IMR-90 (cell line): ENCODE results near the gene NRF1. TPM values are rescaled to one million over a fixed set of nuclear protein-coding genes. Genes with fewer than 3 reads are reported as not detected.

Source experiments
- ATAC-seq: fragments of 200-7000 bp; cut with Tn5 transposase; 2 replicates; pipeline ENCODE4 v1.9.1; 2020; ENCODE audit warnings: low read depth, mild to moderate bottlenecking, moderate library complexity
- BruUV-seq: library from RNA; stranded (reverse); fragments of 400-500 nt; replicated peaks from 2 replicates; lab custom pipeline; 2021; lab: Mats Ljungman, UMichigan
- CTCF ChIA-PET: fragments of 300-600 bp; formaldehyde crosslinking; extraction: SDS; loops from one replicate; lab custom pipeline; 2021; ENCODE audit warnings: antibody characterized with exemption; lab: Yijun Ruan, JAX
- POLR2A ChIA-PET: fragments of 300-600 bp; sonication (Branson Sonifier 250); formaldehyde crosslinking; loops from one replicate; lab custom pipeline; 2022; ENCODE audit warnings: antibody characterized with exemption; ENCODE audit not compliant: unreplicated experiment; lab: Charles Lee
- DNase-seq: peaks from one replicate; pipeline ENCODE4 v3.0.0; 2013
- H2AFZ ChIP-seq: replicated peaks from 2 replicates; pipeline ENCODE3; 2013; ENCODE audit warnings: low read length, mild to moderate bottlenecking; ENCODE audit not compliant: poor library complexity
- H2AK5ac ChIP-seq: 2 replicates; pipeline ENCODE4 v1.6.1; 2013; ENCODE audit warnings: low read depth, low read length, inconsistent platforms
- H2AK9ac ChIP-seq: replicated peaks from 2 replicates; pipeline ENCODE3; 2013; ENCODE audit warnings: mild to moderate bottlenecking, low read depth, low read length, moderate library complexity; ENCODE audit not compliant: poor library complexity
- H2BK120ac ChIP-seq: 2 replicates; pipeline ENCODE4 v1.6.1; 2013; ENCODE audit warnings: low read depth, low read length, inconsistent platforms
- H2BK15ac ChIP-seq: 3 replicates; pipeline ENCODE4 v1.6.1; 2013; ENCODE audit warnings: low read depth, low read length, inconsistent platforms
- H2BK20ac ChIP-seq: 2 replicates; pipeline ENCODE4 v1.6.1; 2013; ENCODE audit warnings: low read depth, mild to moderate bottlenecking, inconsistent platforms, low read length, moderate library complexity
- H2BK5ac ChIP-seq: 2 replicates; pipeline ENCODE4 v1.6.1; 2013; ENCODE audit warnings: mild to moderate bottlenecking, low read depth, low read length, inconsistent platforms; ENCODE audit not compliant: poor library complexity, severe bottlenecking
- H3K14ac ChIP-seq: replicated peaks from 2 replicates; pipeline ENCODE4 v1.6.1; 2013; ENCODE audit warnings: low read depth, low read length, inconsistent platforms
- H3K18ac ChIP-seq: 2 replicates; pipeline ENCODE4 v1.6.1; 2013; ENCODE audit warnings: low read depth, low read length, control low read depth
- H3K23ac ChIP-seq: 2 replicates; pipeline ENCODE4 v1.6.1; 2013; ENCODE audit warnings: low read depth, low read length, inconsistent platforms
- H3K27ac ChIP-seq: 2 replicates; pipeline ENCODE4 v1.5.1; 2013; ENCODE audit warnings: mild to moderate bottlenecking, control low read depth, low read length; ENCODE audit not compliant: insufficient read depth
- H3K27me3 ChIP-seq: 2 replicates; pipeline ENCODE4 v1.6.1; 2013; ENCODE audit warnings: low read length; ENCODE audit not compliant: control insufficient read depth, insufficient read depth
- H3K36me3 ChIP-seq: 2 replicates; pipeline ENCODE4 v1.6.1; 2013; ENCODE audit warnings: low read length, mixed read lengths; ENCODE audit not compliant: control insufficient read depth, insufficient read depth
- H3K4ac ChIP-seq: 2 replicates; pipeline ENCODE4 v1.6.1; 2013; ENCODE audit warnings: low read depth, low read length, inconsistent platforms
- H3K4me1 ChIP-seq: 2 replicates; pipeline ENCODE4 v1.6.1; 2013; ENCODE audit warnings: low read length, mixed read lengths; ENCODE audit not compliant: control insufficient read depth, insufficient read depth
- H3K4me2 ChIP-seq: 2 replicates; pipeline ENCODE4 v1.6.1; 2013; ENCODE audit warnings: low read depth, mild to moderate bottlenecking, control low read depth, low read length, moderate library complexity
- H3K4me3 ChIP-seq: 2 replicates; pipeline ENCODE4 v1.5.1; 2013; ENCODE audit warnings: low read depth, mild to moderate bottlenecking, control low read depth, low read length, moderate library complexity; ENCODE audit not compliant: insufficient read depth
- H3K56ac ChIP-seq: 2 replicates; pipeline ENCODE4 v1.6.1; 2013; ENCODE audit warnings: low read length, inconsistent platforms; ENCODE audit not compliant: insufficient read depth; ENCODE audit errors: extremely low read depth
- H3K79me1 ChIP-seq, 2 experiments: 2 replicates each; pipeline ENCODE4 v1.6.1; 2013; ENCODE audit warnings: low read length in 2 of 2, inconsistent platforms in 1 of 2, low read depth in 1 of 2
- H3K9ac ChIP-seq: 2 replicates; pipeline ENCODE4 v1.6.1; 2013; ENCODE audit warnings: low read depth, low read length, control low read depth
- H3K9me1 ChIP-seq: 2 replicates; pipeline ENCODE4 v1.6.1; 2013; ENCODE audit warnings: low read length, inconsistent platforms; ENCODE audit not compliant: insufficient read depth
- H3K9me3 ChIP-seq: 2 replicates; pipeline ENCODE4 v1.6.1; 2013; ENCODE audit warnings: low read length; ENCODE audit not compliant: control insufficient read depth, insufficient read depth
- H4K20me1 ChIP-seq: 2 replicates; pipeline ENCODE4 v1.6.1; 2013; ENCODE audit warnings: low read length, inconsistent platforms; ENCODE audit not compliant: insufficient read depth
- H4K5ac ChIP-seq: 2 replicates; pipeline ENCODE4 v1.6.1; 2013; ENCODE audit warnings: mild to moderate bottlenecking, low read depth, low read length, control low read depth
- H4K8ac ChIP-seq, 2 experiments: 2 replicates each; pipeline ENCODE4 v1.6.1; 2013; ENCODE audit warnings: low read depth in 2 of 2, low read length in 2 of 2, control low read depth in 1 of 2, inconsistent platforms in 1 of 2
- H4K91ac ChIP-seq: 2 replicates; pipeline ENCODE4 v1.6.1; 2013; ENCODE audit warnings: low read depth, low read length, inconsistent platforms; ENCODE audit not compliant: insufficient read depth
- BHLHE40 ChIP-seq: fragments of 150-350 bp; IDR thresholded peaks from 2 replicates; pipeline ENCODE4 v1.6.1; 2016; ENCODE audit warnings: mild to moderate bottlenecking, low read depth, low read length
- CEBPB ChIP-seq: IDR thresholded peaks from 2 replicates; pipeline ENCODE4 v1.6.1; 2012; ENCODE audit warnings: low read depth, low read length, improper control_type of control experiment
- CHD1 ChIP-seq: IDR thresholded peaks from 2 replicates; pipeline ENCODE4 v1.6.1; 2012; ENCODE audit warnings: low read depth, low read length, improper control_type of control experiment
- CTCF ChIP-seq: conservative IDR thresholded peaks from 2 replicates; pipeline ENCODE4 v1.5.1; 2012; ENCODE audit warnings: mild to moderate bottlenecking, low read depth, low read length, improper control_type of control experiment
- ELK1 ChIP-seq: fragments of 150-350 bp; IDR thresholded peaks from 2 replicates; pipeline ENCODE4 v1.6.1; 2016; ENCODE audit warnings: low read depth, mild to moderate bottlenecking, low read length, moderate library complexity, borderline replicate concordance
- FOS ChIP-seq: fragments of 150-350 bp; IDR thresholded peaks from 2 replicates; pipeline ENCODE4 v1.6.1; 2016; ENCODE audit warnings: low read depth, low read length
- MAFK ChIP-seq: IDR thresholded peaks from 2 replicates; pipeline ENCODE4 v1.6.1; 2012; ENCODE audit warnings: low read depth, low read length, improper control_type of control experiment
- MAZ ChIP-seq: IDR thresholded peaks from 2 replicates; pipeline ENCODE4 v1.6.1; 2012; ENCODE audit warnings: low read depth, mild to moderate bottlenecking, low read length, improper control_type of control experiment, moderate library complexity, borderline replicate concordance
- MXI1 ChIP-seq: IDR thresholded peaks from 2 replicates; pipeline ENCODE4 v1.6.1; 2012; ENCODE audit warnings: low read depth, mild to moderate bottlenecking, low read length, moderate library complexity, borderline replicate concordance
- NFE2L2 ChIP-seq: fragments of 150-350 bp; IDR thresholded peaks from 2 replicates; pipeline ENCODE4 v1.6.1; 2016; ENCODE audit warnings: low read depth, mild to moderate bottlenecking, low read length
- POLR2A ChIP-seq: IDR thresholded peaks from 2 replicates; pipeline ENCODE4 v1.6.1; 2012; ENCODE audit warnings: mild to moderate bottlenecking, low read depth, low read length
- RAD21 ChIP-seq: IDR thresholded peaks from 2 replicates; pipeline ENCODE4 v1.6.1; 2012; ENCODE audit warnings: low read length, improper control_type of control experiment
- RCOR1 ChIP-seq: IDR thresholded peaks from 2 replicates; pipeline ENCODE4 v1.6.1; 2012; ENCODE audit warnings: mild to moderate bottlenecking, low read length, improper control_type of control experiment; ENCODE audit not compliant: insufficient replicate concordance
- RFX5 ChIP-seq: IDR thresholded peaks from 2 replicates; pipeline ENCODE4 v1.8.0; 2012; ENCODE audit warnings: low read depth, mild to moderate bottlenecking, low read length, moderate library complexity
- SMC3 ChIP-seq: fragments of 150-350 bp; IDR thresholded peaks from 2 replicates; pipeline ENCODE4 v1.6.1; 2016; ENCODE audit warnings: low read depth, mild to moderate bottlenecking, antibody characterized with exemption, low read length, moderate library complexity
- USF2 ChIP-seq: fragments of 150-350 bp; IDR thresholded peaks from 2 replicates; pipeline ENCODE4 v1.6.1; 2017; ENCODE audit warnings: mild to moderate bottlenecking, antibody characterized with exemption, low read length, low read depth
- WGBS, 2 experiments: methylation state at CpG; one replicate each; pipeline versions ENCODE4 v1.1.5 to v1.1.7; 2013; ENCODE audit warnings: missing lambda C conversion rate in 2 of 2; ENCODE audit not compliant: insufficient read length in 1 of 2; ENCODE audit errors: extremely low coverage in 2 of 2; 5-methylcytosine and 5-hydroxymethylcytosine counted together
- dilution Hi-C: fragments of 300-500 bp; cut with HindIII; formaldehyde crosslinking; loops from one replicate; pipeline ENCODE4 v1.14.3; 2018; ENCODE audit warnings: low sequenced_read_pairs; ENCODE audit not compliant: unreplicated experiment
- in situ Hi-C: fragments of 300-500 bp; cut with MboI; formaldehyde crosslinking; loops from 3 replicates; pipeline ENCODE4 v1.14.3; 2019; ENCODE audit warnings: low sequenced_read_pairs, inconsistent platforms, mixed read lengths
- intact Hi-C: fragments of 100-400 bp; cut with micrococcal nuclease; formaldehyde crosslinking; loops from 2 replicates; pipeline ENCODE4 v1.10.0; 2022
- polyA plus RNA-seq, 3 experiments: library from polyadenylated mRNA; depleted of rRNA; stranded (reverse); fragments of >200 nt; gene quantifications; 2 replicates each; pipeline ENCODE4 v1.2.3, GENCODE V29; 2012; ENCODE audit warnings: low replicate concordance in 1 of 3
- total RNA-seq: library from RNA; depleted of rRNA; stranded (reverse); fragments of >200 nt; gene quantifications from 2 replicates; pipeline ENCODE4 v1.2.3, GENCODE V29; 2012

The NRF1 gene
- total and polyA plus RNA-seq, 2 of the 4 experiments (the other 2 are of a cell fraction): 11.4 to 15.8 TPM

GRCh38 chr7:129803546-129804081 lies 192.1 kb downstream of the NRF1 start:
- Histone ChIP-seq H3K4ac (no peak overlapping the region; the same call in 1 of the 2 replicates), H3K79me1 (no peaks in the 10 kb centered on the region), H3K18ac (no peak overlapping the region), H2AK9ac (no peak overlapping the region), H3K27ac (no peak overlapping the region), H4K5ac (no peak overlapping the region), H3K36me3 (no peaks in the 10 kb centered on the region), H3K23ac (no peak overlapping the region), H3K4me3 (no peak overlapping the region), H3K9ac (no peak overlapping the region), H2BK5ac (no peak overlapping the region), H2AK5ac (no peak overlapping the region), H3K9me3 (no peaks in the 10 kb centered on the region), H3K27me3 (peaks cover 25% of the 10 kb centered on the region; the same call in 1 of the 2 replicates), H3K4me1 (no peaks in the 10 kb centered on the region), H2BK20ac (no peak overlapping the region), H3K4me2 (no peak overlapping the region), H4K8ac (no peak overlapping the region), H3K56ac (no peak overlapping the region), H2BK120ac (no peak overlapping the region), H3K9me1 (no peaks in the 10 kb centered on the region), H2AFZ (no peak overlapping the region), H4K91ac (no peak overlapping the region), H2BK15ac (no peak overlapping the region), H3K14ac (no peak overlapping the region), H4K20me1 (no peaks in the 10 kb centered on the region)
- WGBS, 2 experiments: 60% methylated on average over 1 of the region's 17 CpGs; no CpG with 5 or more reads in 1 of the 2 experiments
- intact Hi-C loops (no loop called here), in situ Hi-C loops (no loop called here), dilution Hi-C loops (no loop called here)
- DNase-seq: no peak
- CTCF ChIA-PET: no interaction called here
- BruUV-seq: no TSS peak
- no peak for ATAC-seq
- TF ChIP-seq ELK1 (no peak), BHLHE40 (no peak), CEBPB (no peak), RCOR1 (no peak), MAFK (no peak), RFX5 (no peak), SMC3 (no peak), RAD21 (no peak), POLR2A (no peak), FOS (no peak), MXI1 (no peak), CHD1 (no peak), MAZ (no peak), CTCF (no peak), NFE2L2 (no peak), USF2 (no peak)
- POLR2A ChIA-PET: no interaction called here
